Measurements from ENCODE around the gene BCL7A.

Gene BCL7A

DNA sequence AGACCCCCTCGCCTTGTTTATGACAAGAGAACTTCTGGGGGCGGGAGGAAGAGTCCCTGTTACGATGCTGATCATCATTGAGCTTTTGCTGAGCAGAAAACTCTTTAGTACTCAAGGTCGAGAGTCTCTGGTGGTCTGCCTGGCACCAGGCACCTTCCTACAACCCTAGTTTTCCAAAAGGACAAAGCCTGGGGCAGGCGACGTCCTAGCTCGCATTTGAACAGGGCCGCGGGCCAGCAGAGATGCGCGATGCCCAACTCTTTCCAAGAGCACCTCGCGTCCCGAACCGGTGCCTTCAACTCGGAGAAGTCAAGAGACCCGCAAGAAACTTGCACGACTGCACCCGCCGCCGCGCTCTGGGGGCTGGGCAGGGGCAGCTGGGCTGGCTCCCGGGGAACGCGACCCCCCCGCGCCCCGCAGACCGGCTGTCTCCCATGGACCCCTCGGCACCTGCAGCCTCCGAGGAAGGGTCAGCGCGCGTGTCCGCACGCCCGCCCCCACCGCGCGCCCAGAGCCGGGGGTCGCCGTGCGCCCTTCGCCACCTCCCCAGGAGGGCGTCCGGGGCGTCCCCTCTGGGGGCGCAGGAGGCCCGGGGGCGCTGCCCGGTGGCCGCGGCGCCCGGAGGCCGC, 377 bp upstream of the BCL7A start:
- Histone ChIP-seq H3K27me3 (ENCODE audit: control insufficient read depth, insufficient read depth, low read length) (peaks cover 31% of the 10 kb centered on the region), H3K4me1 (ENCODE audit: control insufficient read depth, low read depth, low read length) (peaks cover 4% of the 10 kb centered on the region), H3K9ac (ENCODE audit: low read length) (no peak overlapping the region), H3K27ac (ENCODE audit: low read length) (no peak overlapping the region), H3K36me3 (ENCODE audit: control insufficient read depth, low read depth, low read length) (no peaks in the 10 kb centered on the region), H3K9me3 (ENCODE audit: control insufficient read depth, low read depth, low read length) (no peaks in the 10 kb centered on the region), H3K4me3 (ENCODE audit: low read length) (peak overlapping the region; percentile 62)

DNA sequence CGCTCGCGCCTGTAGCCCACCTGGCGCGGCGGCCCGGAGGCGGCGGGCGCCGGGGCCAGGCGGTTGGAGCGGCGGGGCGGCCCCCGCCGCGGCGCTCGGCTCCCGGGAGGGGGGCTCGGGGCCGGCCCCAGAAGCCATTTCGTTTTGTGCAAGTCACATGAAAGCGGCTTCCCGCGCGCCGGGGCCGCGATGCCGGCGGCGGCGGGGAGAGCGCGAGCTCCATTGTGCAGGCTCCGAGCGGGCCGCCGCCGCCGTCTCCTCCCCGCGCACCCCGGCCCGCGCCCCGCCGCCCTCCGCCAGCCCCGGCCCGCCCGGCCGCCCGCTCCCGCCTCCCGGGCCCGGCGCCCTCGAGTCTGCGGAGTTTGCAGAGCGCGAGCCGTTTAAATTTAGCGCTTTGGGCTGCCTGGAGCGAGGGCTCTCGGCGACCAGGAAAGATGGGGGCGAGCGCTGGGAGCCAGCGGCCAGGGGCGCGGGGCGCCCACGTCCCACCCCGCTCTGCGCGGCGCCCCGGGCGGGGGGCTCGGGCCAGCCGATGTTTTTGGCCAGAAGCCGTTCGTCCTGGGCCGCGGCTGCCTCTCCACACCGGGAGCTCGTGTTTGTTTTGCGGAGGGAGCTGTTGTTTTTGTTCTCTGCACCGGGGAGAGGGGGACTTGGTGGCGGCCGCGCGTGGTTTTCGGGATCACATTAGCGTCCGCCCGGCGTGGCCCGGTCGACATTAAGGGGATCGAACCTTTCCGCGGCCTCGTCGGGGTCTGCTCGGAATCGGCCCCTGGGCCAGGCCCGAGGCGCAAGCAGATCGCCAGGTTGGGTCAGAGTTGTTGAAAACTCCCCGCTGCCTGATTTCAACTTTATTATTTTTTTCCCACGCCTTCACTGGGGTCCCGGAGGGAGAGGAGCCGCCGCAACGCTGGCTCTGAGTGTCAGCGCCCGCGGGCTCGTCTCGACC, 982 bp downstream of the BCL7A start:
- Histone ChIP-seq H3K4me3 (ENCODE audit: low read length) (peak overlapping the region; percentile 77), H3K27ac (ENCODE audit: low read length) (no peak overlapping the region), H3K4me1 (ENCODE audit: control insufficient read depth, low read depth, low read length) (peaks cover 4% of the 10 kb centered on the region), H3K27me3 (ENCODE audit: control insufficient read depth, insufficient read depth, low read length) (peaks cover 31% of the 10 kb centered on the region), H3K9ac (ENCODE audit: low read length) (peak overlapping the region; percentile 87), H3K9me3 (ENCODE audit: control insufficient read depth, low read depth, low read length) (no peaks in the 10 kb centered on the region), H3K36me3 (ENCODE audit: control insufficient read depth, low read depth, low read length) (no peaks in the 10 kb centered on the region)

DNA sequence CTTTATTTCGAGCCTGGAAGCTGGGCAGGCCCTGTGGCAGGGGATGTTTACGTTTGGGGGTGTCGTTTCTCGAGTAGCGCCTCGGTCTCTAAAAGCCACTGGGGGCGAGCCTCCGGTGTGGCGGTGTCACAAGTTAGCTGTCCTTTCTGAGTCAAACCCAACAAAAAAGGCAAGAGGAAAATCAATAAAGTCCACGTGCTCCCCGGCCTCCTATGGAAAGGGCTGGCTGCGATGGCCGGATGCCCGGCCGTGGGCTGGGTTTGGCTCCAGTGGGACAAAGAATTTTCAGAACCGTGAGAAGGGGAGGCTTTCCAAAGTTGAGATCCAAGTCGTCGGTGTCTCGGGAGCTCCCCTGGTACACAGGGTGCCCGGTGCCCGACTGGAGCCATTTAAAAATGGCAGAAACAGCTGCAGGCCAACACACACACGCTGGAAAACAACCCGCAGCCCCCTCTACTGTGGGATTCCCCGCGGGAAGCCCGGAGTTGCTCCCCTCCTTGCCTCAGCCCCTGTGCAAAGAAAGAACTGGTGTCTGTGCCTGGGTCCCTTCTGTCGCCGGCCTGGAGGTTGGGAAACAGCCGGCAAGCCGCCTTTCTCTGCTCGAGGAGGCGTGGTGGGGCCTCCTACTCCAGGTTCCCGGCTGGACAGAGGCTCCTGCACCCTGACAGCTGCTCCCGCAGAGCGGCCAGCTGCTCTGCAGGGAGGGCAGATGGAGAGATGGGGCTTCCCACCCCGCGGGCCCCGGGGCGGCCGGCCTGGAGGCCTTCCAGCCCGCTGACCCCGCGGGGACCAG, 1.9 kb downstream of the BCL7A start:
- H3K27me3 ChIP-seq (ENCODE audit: control insufficient read depth, insufficient read depth, low read length): peaks cover 31% of the 10 kb centered on the region
- no peaks in the 10 kb centered on the region for H3K9me3 ChIP-seq (ENCODE audit: control insufficient read depth, low read depth, low read length)
- peak overlapping the region; percentile 87 for H3K9ac ChIP-seq (ENCODE audit: low read length)
- peak overlapping the region; percentile 77 for H3K4me3 ChIP-seq (ENCODE audit: low read length)
- no peak overlapping the region for H3K27ac ChIP-seq (ENCODE audit: low read length)
- peaks cover 4% of the 10 kb centered on the region for H3K4me1 ChIP-seq (ENCODE audit: control insufficient read depth, low read depth, low read length)
- no peaks in the 10 kb centered on the region for H3K36me3 ChIP-seq (ENCODE audit: control insufficient read depth, low read depth, low read length)

DNA sequence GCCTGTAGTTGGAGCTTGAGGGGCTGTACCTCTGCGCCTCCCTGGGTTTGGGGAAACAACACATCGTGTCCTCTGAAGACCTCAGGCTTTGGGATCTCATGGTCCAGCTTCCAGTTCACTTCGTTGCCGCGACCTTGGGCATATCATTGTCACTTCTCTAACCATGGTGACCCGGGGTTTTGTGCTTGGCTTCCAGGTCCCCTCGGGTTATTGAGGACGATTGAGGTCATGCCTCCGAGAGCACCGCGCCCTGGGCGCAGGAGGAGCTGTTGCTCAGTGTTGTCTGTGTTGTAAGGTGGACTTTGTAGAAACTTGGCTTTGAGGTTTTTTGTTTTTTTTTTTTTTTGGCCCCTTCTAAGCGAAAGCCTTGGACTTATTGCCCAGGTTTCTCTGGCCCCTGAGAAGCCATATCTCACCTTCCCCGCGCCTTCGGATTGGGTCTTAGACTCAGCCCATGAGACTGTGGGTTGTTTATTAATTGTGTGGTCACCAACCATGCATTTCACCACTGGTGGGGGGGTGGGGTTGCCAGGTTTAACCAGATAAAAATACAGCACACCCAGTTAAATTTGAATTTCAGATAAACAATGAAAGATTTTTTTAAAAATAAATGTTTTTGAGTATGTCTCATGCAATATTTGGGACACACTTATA, 2.6 kb downstream of the BCL7A start:
- Histone ChIP-seq H3K36me3 (ENCODE audit: control insufficient read depth, low read depth, low read length) (no peaks in the 10 kb centered on the region), H3K9ac (ENCODE audit: low read length) (no peak overlapping the region), H3K9me3 (ENCODE audit: control insufficient read depth, low read depth, low read length) (no peaks in the 10 kb centered on the region), H3K27ac (ENCODE audit: low read length) (no peak overlapping the region), H3K27me3 (ENCODE audit: control insufficient read depth, insufficient read depth, low read length) (peaks cover 31% of the 10 kb centered on the region), H3K4me3 (ENCODE audit: low read length) (peak overlapping the region; percentile 77), H3K4me1 (ENCODE audit: control insufficient read depth, low read depth, low read length) (peaks cover 4% of the 10 kb centered on the region)

DNA sequence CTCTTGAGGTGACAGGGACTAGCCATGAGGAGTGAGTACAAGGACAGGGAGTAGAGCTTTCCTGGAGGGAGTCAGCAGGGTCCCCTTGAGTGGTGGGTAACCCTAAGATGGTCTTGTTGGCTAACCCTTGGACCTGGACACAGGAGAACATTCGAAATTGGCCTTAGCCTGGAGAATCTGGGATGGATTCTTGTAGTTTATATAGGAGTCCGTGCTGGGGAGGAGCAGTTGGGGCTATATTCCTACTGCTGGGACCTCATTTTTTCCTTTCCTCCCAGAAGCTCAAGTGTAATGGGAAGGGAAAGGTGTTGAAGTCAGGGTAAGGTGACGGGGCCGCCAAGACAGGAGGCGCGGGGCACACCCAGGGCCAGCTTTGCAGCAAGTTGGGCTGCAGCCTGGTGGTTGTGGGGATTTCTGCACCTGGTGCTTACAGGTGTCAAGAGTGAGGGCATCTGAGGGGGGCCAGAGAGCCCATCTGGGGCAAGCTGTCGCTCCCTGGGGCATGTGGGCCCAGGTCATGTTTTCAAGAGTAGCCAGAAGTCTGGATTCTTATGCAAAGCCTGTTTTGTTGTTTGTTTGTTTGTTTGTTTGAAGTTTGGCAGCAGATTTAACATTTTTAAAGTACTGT, 5.1 kb downstream of the BCL7A start:
- Histone ChIP-seq H3K4me1 (ENCODE audit: control insufficient read depth, low read depth, low read length) (peaks cover 4% of the 10 kb centered on the region), H3K27me3 (ENCODE audit: control insufficient read depth, insufficient read depth, low read length) (peaks cover 11% of the 10 kb centered on the region), H3K9me3 (ENCODE audit: control insufficient read depth, low read depth, low read length) (no peaks in the 10 kb centered on the region), H3K4me3 (ENCODE audit: low read length) (no peak overlapping the region), H3K36me3 (ENCODE audit: control insufficient read depth, low read depth, low read length) (no peaks in the 10 kb centered on the region), H3K27ac (ENCODE audit: low read length) (no peak overlapping the region), H3K9ac (ENCODE audit: low read length) (no peak overlapping the region)

DNA sequence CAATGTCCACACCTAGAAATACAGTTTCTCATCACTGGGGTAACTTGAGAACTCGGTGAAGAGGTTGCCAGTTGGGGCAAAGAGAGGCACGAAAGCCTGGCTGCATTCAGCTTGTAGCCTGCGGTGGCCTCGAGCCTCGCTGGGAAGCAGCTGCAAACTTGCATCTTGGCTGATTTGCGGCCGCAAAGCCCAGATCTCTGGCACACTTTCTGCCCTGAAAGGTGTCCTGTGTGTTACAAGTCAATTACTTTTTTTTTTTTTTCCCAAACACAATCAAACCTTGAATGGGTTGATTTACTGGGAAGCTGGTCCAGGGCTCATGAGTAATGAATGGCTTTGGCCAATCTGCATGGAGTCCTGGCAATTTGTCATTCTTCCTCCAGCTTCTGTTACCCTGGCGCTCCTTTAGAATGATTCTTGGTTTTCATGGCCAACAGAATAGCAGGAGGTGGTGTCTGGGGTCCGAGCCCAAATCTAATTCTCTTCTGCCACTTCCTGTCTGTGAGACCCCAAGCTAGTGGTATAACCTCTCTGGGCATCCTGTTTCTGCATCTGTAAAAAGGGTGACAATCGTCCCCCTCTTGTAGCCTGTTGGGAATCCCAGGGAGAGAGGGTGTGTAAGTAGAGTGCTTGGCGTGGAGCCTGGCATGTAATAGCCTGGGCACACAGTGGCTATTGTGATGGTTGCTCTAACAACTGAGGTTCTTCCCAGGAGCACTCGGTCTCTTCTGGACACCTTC, 6.7 kb downstream of the BCL7A start:
- Histone ChIP-seq H3K27ac (ENCODE audit: low read length) (no peak overlapping the region), H3K4me1 (ENCODE audit: control insufficient read depth, low read depth, low read length) (peaks cover 3% of the 10 kb centered on the region), H3K36me3 (ENCODE audit: control insufficient read depth, low read depth, low read length) (no peaks in the 10 kb centered on the region), H3K4me3 (ENCODE audit: low read length) (no peak overlapping the region), H3K9ac (ENCODE audit: low read length) (no peak overlapping the region), H3K27me3 (ENCODE audit: control insufficient read depth, insufficient read depth, low read length) (peaks cover 5% of the 10 kb centered on the region), H3K9me3 (ENCODE audit: control insufficient read depth, low read depth, low read length) (no peaks in the 10 kb centered on the region)

DNA sequence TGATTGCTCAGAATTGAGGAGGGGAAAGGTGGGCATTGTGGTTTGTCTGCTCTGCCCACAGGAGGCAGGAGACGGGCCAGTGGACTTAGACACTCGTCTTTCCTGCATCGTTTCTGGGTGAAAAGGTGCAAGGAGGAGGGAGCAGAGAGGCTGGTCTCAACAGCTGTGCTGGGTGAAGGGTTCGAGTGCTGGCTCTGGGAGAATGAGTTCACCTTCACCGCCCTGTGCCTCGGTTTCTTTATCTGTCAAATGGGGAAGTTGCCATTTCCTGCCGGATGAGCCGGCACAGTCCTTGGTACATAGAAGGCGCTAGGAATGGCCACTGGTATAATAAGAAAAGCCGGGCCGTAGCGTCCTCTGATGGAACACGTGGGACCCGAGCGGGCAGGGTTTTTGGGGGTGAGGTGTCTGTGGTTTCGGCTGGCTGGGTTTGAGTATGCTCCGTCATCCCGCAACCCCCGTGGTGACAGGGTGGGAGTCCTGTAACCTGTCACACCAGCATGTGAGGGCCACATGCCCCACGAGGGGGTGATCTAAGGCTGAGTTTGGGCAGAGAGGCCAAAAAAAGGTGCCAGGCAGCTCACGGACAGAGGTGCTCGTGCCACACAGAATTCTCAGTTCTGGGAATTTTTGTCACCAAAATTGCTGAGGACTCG, 7.3 kb downstream of the BCL7A start:
- Histone ChIP-seq H3K4me3 (ENCODE audit: low read length) (no peak overlapping the region), H3K9ac (ENCODE audit: low read length) (no peak overlapping the region)

DNA sequence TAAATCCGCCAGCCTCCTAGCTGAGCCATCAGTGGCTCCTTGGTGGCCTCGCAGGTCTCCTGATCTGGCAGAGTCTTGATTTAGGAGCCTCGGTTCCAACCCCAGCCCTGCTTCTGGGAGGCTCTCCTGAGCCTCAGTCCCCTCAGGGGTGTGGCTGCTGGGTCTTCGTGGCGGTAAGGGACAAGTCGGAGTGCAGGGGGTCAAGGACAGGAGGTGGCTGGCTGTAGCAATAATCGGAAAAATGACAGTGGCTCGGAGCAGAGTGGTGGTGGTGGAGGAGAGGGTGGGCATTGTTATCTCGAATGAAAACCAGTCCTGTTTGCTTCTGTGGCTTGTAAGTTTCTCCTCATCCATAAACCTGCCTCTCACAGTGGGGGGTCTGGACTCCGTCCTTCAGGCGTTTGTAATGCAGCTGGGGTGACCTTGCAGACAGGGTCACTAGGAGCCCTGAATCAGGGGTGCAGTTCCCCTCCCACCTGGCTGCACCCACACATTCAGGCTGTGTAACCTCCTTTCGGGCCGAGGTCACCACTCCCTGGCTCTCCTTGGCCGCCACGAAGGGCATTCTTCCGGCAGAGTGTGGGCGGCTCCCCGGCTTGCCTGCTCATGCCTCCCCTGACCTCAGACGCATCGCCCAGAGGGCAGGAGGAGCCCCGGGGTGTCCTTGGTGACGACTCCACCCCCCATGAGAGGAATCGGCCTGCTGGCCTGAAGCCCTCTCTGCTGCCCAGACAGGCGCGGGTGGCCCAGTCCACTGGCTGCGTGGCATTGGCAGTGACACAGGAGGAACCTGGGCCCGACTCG, 8.1 kb downstream of the BCL7A start:
- Histone ChIP-seq H3K4me1 (ENCODE audit: control insufficient read depth, low read depth, low read length) (no peaks in the 10 kb centered on the region), H3K27ac (ENCODE audit: low read length) (no peak overlapping the region), H3K9me3 (ENCODE audit: control insufficient read depth, low read depth, low read length) (no peaks in the 10 kb centered on the region), H3K27me3 (ENCODE audit: control insufficient read depth, insufficient read depth, low read length) (no peaks in the 10 kb centered on the region), H3K4me3 (ENCODE audit: low read length) (no peak overlapping the region), H3K36me3 (ENCODE audit: control insufficient read depth, low read depth, low read length) (no peaks in the 10 kb centered on the region), H3K9ac (ENCODE audit: low read length) (no peak overlapping the region)

More for the DNA sequence above, 7.3 kb downstream of the BCL7A start:
- Histone ChIP-seq H3K27ac (ENCODE audit: low read length) (no peak overlapping the region), H3K36me3 (ENCODE audit: control insufficient read depth, low read depth, low read length) (no peaks in the 10 kb centered on the region), H3K27me3 (ENCODE audit: control insufficient read depth, insufficient read depth, low read length) (no peaks in the 10 kb centered on the region), H3K4me1 (ENCODE audit: control insufficient read depth, low read depth, low read length) (no peaks in the 10 kb centered on the region), H3K9me3 (ENCODE audit: control insufficient read depth, low read depth, low read length) (no peaks in the 10 kb centered on the region)

DNA sequence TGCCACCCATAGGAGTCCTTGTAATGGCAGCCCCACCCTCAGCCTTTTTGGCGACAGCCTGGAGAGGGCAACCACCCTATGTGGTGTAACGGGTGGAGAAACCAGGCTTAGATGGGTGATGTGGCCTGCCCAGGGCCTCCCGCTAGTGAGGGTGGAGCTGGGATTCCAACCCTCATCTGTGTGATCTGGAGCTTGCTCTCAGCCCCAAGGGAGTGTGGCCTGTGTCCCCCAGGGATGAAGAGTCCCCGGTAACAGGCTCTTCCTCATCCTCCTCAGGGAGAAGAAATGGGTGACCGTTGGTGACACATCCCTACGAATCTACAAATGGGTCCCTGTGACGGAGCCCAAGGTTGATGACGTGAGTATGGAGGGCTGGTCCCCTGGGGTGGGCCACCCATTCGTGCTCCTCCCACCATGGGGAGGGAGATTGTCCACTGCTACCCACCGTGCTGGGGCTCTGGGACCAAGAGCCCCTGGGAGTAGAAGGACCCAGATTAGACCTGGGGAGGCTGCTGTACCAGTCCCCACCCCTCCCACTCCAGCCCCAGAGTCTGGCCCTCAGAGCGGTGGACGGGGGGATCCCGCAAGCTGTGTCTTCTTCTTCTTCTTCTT, 8.8 kb downstream of the BCL7A start:
- Histone ChIP-seq H3K4me3 (ENCODE audit: low read length) (no peak overlapping the region), H3K9ac (ENCODE audit: low read length) (no peak overlapping the region)

More for the DNA sequence above, 8.8 kb downstream of the BCL7A start:
- H3K9me3 ChIP-seq (ENCODE audit: control insufficient read depth, low read depth, low read length): no peaks in the 10 kb centered on the region
- no peaks in the 10 kb centered on the region for H3K27me3 ChIP-seq (ENCODE audit: control insufficient read depth, insufficient read depth, low read length)
- no peaks in the 10 kb centered on the region for H3K4me1 ChIP-seq (ENCODE audit: control insufficient read depth, low read depth, low read length)
- no peak overlapping the region for H3K27ac ChIP-seq (ENCODE audit: low read length)
- peaks cover 6% of the 10 kb centered on the region for H3K36me3 ChIP-seq (ENCODE audit: control insufficient read depth, low read depth, low read length)
